NCI-H748 (cell line): ENCODE measurements around the gene SLC39A12.
A peak's percentile ranks its signal among the peaks of the same experiment; 100 is the strongest.
"Not testable (repeated sequence)": the region's sequence is repeated elsewhere in the genome, so short reads cannot be mapped to it uniquely, and the experiment has no call there.

Source experiments
- DNase-seq: peaks from one replicate; lab custom pipeline; 2025; ENCODE audit not compliant: unreplicated experiment; lab: John Stamatoyannopoulos, UW

The SLC39A12 gene

DNA sequence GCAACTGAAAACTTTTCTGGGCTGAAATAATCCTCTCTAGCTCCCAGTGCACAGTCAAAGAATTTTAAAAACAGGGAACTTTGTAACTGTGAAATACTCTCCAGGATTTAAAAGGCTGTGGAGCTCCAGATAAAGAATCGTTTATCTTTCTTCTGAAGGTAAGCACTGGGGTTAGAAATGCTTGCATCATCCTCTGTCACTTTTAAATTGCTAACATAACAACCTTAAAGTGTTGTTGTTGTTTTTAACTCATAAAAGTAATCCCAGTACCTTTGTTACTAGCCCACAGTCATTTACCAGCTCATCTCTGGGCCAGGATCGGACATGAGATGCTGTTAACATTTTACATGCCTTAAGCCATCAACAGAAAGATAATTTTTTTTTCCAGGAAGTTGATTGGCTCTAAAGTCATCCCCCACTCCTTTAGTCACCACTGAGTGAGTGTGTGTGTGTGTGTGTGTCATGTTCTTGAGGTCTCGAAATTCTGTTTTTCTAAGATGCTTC is at the start of gene SLC39A12:
Gene SLC39A12 (plus strand): TSS at position 51 of the 504 bp plus-strand sequence. CDS start 1,359 bp downstream, outside the sequence.
- DNase-seq: no peak

GRCh38 chr10:17904564-17904963 is 47.2 kb upstream of the SLC39A12 start:
- DNase-seq: no peak

DNA sequence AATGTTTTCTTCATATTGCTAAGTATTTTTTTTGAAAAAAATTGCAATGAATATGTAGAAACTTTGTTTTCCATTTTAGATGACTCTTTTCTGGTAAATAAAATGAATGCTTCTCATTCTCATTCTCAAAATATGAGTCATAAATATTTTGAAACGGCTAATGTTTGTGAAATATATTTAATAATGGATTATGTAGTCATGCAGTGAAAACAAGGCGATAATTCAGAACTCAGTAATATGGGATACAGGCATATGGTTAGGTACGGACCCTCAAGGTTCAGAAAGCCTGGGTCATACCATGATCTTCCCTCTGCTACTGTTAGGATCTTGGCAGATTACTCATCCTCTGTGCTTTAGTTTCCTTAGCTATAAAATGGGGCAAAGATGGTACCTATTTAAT is 46.2 kb upstream of the SLC39A12 start:
- no peak for DNase-seq

DNA sequence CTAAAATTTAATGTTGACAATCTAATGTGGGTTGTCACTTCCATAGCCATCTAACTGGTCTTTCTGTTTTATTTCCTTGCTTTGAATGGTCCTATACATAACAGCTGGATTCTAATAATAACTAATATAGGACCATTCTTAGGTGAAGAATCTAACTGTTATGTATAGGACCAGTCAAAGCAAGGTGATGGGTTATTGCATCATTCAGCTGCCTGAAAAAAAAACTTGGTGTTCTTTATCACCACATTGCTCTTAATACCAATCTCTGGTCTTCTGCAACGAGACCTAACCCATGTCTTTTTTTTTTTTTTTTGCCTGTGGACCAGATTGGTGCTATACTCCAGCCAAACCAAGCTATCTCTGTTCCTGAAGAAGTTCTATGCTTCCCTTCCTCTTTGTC is 45.7 kb upstream of the SLC39A12 start:
- no peak for DNase-seq

DNA sequence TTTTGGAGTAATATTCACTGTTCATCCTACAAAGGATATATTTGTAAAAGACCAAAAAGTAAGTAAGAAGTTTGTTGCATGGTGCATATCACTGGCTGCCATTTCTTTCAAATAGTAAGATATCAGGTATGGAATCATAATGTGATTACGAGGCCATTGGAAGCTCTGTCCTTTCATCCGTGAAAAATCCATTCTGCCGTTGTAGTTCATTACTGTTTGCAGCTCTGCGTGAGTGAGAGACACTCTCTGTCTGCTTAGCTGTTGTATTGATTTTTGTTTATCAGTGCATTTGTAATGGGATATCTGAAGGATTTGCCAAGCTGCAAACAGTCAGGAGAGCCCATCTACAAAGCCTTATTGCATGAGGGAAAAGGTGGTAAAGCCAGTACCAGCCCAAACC is 44.1 kb upstream of the SLC39A12 start:
- peak; percentile 36 for DNase-seq

GRCh38 chr10:17910125-17910789 is 41.5 kb upstream of the SLC39A12 start:
- peak; percentile 68 for DNase-seq

GRCh38 chr10:17912754-17913153 is 39.0 kb upstream of the SLC39A12 start:
- no peak for DNase-seq

GRCh38 chr10:17913604-17914003 is 38.1 kb upstream of the SLC39A12 start:
- no peak for DNase-seq

GRCh38 chr10:17914169-17915045 is 37.3 kb upstream of the SLC39A12 start:
- no peak for DNase-seq

DNA sequence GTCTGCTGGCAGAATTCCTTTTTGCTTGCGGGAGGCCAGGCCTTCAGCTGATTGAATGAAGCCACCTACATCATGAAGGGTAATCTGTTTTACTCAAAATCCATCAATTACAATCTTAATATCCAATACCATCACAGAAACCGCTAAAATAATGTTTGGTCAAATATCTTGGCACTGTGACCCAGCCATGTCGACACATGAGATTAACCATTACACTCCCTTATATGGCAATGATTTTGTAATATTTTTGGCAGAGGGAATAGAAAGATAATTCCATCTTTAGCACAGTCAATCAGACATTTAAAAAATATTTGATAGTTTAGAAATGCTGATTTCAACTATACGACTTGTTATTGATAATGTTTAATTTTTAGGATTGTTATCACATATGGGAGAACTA is 36.5 kb upstream of the SLC39A12 start:
- no peak for DNase-seq

- DNase-seq: no peak
These were observed 33.4 kb upstream of the SLC39A12 start for GRCh38 chr10:17918187-17918903.

- no peak for DNase-seq
These were observed 30.3 kb upstream of the SLC39A12 start for GRCh38 chr10:17921378-17921777.

GRCh38 chr10:17923728-17924127 is 28.0 kb upstream of the SLC39A12 start:
- DNase-seq: no peak

DNA sequence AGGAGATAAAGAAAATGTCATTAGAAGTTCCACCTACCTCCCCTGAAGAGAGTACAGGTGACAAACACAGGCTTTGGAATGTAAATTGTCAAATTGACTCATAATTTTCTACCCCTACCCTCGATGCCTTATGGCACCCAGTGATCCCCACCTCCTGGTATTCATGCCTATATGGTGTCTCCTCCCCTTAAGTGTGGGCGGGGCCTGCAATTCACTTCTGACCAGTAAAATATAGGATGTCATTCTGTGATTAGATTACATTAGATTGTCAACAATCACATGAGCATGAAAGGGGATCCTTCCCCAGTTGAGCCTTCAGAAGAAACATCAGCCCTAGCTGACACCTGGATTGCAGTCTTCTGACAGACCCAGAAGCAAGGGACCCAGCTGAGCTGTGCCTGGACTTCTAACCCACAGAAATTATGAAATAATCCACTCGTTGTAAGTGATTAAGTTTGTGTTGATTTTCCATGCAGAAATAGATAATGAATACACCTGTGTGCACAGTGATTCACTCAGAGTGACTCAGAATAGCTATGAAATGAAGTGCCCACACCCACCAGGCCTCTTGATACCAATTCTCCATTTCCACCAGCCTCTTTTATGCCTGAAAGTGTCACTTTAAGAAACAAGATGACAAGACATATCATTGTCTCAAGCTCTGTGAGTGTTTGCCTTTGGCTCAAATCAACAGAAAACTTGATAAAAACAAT is 8.5 kb upstream of the SLC39A12 start:
- DNase-seq: no peak

- not testable (repeated sequence) for DNase-seq
These were observed 1.4 kb upstream of the SLC39A12 start for GRCh38 chr10:17950269-17950668.

DNA sequence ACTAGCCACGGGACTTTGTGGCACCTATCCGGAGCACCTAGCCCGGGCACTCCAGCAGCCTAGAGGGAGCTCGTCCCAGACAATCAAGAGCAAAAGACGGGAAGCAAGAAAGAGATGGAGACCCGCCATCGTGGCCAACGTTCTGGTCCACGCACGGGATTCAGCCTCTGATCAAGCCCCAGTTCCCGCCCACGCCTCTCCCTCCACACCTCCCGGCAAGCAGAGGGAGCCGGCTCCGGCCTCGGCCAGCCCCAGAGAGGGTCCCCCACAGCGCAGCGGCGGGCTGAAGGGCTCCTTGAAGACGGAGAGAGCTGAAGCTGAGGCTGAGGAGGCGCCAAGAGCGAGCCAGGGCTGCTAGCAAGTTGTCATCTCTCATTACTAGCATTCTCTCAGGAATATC is 992 bp upstream of the SLC39A12 start:
- DNase-seq: no peak

- not testable (repeated sequence) for DNase-seq
These were observed 2.7 kb downstream of the SLC39A12 start for GRCh38 chr10:17954372-17954771.

GRCh38 chr10:17954861-17955260 is 3.1 kb downstream of the SLC39A12 start:
- DNase-seq: no peak

DNA sequence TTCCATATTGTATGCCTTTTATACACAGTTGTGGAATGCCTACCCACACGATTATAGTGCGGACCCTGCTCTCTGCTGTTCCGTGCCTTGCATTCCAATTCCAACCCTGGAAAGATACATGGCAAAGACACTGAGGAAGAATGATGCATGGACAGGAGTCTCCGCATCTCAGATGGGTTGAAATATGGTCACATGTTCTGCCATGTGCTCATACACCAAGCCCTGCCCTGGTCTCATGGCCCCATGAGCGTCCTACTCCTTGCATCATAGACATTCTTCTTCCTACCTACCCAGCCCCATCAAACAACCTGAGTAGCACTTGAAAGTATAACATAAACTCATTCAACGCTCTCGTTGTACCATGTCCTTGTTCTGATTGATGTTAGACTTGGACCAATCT is 6.3 kb downstream of the SLC39A12 start:
- no peak for DNase-seq

- DNase-seq: no peak
These were observed 8.2 kb downstream of the SLC39A12 start for GRCh38 chr10:17959870-17960269.
